Gastroesophageal sphincter (tissue), 4 donors: ENCODE measurements around the gene DSC3. TPM values are rescaled to one million over a fixed set of nuclear protein-coding genes. Genes with fewer than 3 reads are reported as not detected.
"Not testable (repeated sequence)": the region's sequence is repeated elsewhere in the genome, so short reads cannot be mapped to it uniquely, and the experiment has no call there.

Source experiments
- ATAC-seq: fragments of 150-250 bp; one replicate; pipeline ENCODE4 v1.9.1; 2016; ENCODE audit warnings: mild to moderate bottlenecking, moderate library complexity
- H3K27ac ChIP-seq, 4 donors: fragments of 200-600 bp; sonication (generic) in 3 of 4; 1 replicate in 3 of 4; 2 replicates in 1 of 4; pipeline ENCODE4 v1.5.1; 2016 to 2019
- H3K27me3 ChIP-seq: fragments of 200-600 bp; sonication (generic); one replicate; pipeline ENCODE4 v1.5.1; 2019
- H3K36me3 ChIP-seq, 2 donors: fragments of 200-600 bp; sonication (generic); one replicate each; pipeline ENCODE4 v1.5.1; 2019; ENCODE audit warnings: control low read depth in 1 of 2
- H3K4me1 ChIP-seq, 3 donors: fragments of 200-600 bp; sonication (generic); 1 replicate in 2 of 3; 2 replicates in 1 of 3; pipeline ENCODE4 v1.5.1; 2016 to 2019; ENCODE audit warnings: control low read depth in 2 of 3
- H3K4me3 ChIP-seq, 2 donors: fragments of 200-600 bp; sonication (generic); one replicate each; pipeline ENCODE4 v1.5.1; 2019; ENCODE audit warnings: mild to moderate bottlenecking in 1 of 2, moderate library complexity in 1 of 2
- H3K9me3 ChIP-seq, 3 donors: fragments of 200-600 bp; sonication (generic); one replicate each; pipeline ENCODE4 v1.5.1; 2017 to 2019; ENCODE audit warnings: control low read depth in 2 of 3
- EP300 ChIP-seq: sonication (generic); formaldehyde crosslinking; IDR thresholded peaks from one replicate; pipeline ENCODE4 v1.6.1; 2017; ENCODE audit warnings: antibody characterized with exemption, mild to moderate bottlenecking
- POLR2A ChIP-seq, 2 donors: fragments of 450-650 bp; IDR thresholded peaks; one replicate each; pipeline ENCODE4 v1.6.1; 2017; ENCODE audit warnings: antibody characterized with exemption in 2 of 2, mild to moderate bottlenecking in 2 of 2, moderate library complexity in 1 of 2
- POLR2AphosphoS5 ChIP-seq: sonication (generic); formaldehyde crosslinking; IDR thresholded peaks from one replicate; pipeline ENCODE4 v1.6.1; 2017; ENCODE audit warnings: antibody characterized with exemption
- WGBS, 2 donors: methylation state at CpG; one replicate each; pipeline ENCODE4 v1.1.5; 2018; ENCODE audit warnings: low coverage in 1 of 2; 5-methylcytosine and 5-hydroxymethylcytosine counted together
- total RNA-seq, 4 donors: library from RNA; depleted of rRNA; stranded (reverse); fragments of >200 nt; gene quantifications; one replicate each; pipeline ENCODE4 v1.1.0, GENCODE V29; 2016
- TF ChIP-seq, protein P1 (sequence below), 4 experiments: fragments of 200-600 bp in 2 of 4; fragments of 450-650 bp in 2 of 4; sonication (generic) in 1 of 4; IDR thresholded peaks; one replicate each; pipeline ENCODE4 v1.5.1; 2017 to 2019; ENCODE audit warnings: antibody characterized with exemption in 4 of 4, mild to moderate bottlenecking in 2 of 4, moderate library complexity in 2 of 4

The DSC3 gene
- total RNA-seq, 4 donors from 2014 or later = 0.27 to 17.1 (median 0.51) TPM

GRCh38 chr18:31040686-31041270 lies 1.8 kb downstream of the DSC3 start:
- H3K4me3 ChIP-seq = no peak overlapping the region

DNA sequence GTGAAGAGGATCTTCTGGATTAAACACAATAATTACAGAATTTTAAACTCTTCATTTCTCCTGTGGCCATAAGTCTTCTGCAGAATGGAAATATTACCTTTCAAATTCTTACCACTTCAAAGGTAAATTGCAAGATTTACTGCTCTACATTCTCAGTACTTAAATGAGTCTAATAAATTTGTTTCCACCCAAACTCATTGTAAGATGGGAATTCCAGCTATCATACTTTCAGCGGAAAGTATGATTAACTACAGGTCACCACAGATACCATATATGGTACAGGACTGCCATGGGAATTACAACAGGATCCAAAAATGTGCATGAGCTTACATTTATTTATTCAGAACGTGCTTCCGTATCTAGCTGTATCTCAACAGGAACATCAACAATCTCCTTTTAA lies 3.1 kb downstream of the DSC3 start:
- peaks cover 0 to 26% (median 5%) of the 10 kb centered on the region in 3 donors for H3K4me1 ChIP-seq
- 36 to 46% methylated on average over 3 of the region's 3 CpGs for WGBS, 2 donors
- H3K27me3 ChIP-seq = peaks cover 61% of the 10 kb centered on the region
- no peak for ATAC-seq
- H3K27ac ChIP-seq = no peak overlapping the region
- no peak overlapping the region for H3K4me3 ChIP-seq
- no peaks in the 10 kb centered on the region for H3K9me3 ChIP-seq
- no peaks in the 10 kb centered on the region for H3K36me3 ChIP-seq
- TF ChIP-seq, protein P1, sequence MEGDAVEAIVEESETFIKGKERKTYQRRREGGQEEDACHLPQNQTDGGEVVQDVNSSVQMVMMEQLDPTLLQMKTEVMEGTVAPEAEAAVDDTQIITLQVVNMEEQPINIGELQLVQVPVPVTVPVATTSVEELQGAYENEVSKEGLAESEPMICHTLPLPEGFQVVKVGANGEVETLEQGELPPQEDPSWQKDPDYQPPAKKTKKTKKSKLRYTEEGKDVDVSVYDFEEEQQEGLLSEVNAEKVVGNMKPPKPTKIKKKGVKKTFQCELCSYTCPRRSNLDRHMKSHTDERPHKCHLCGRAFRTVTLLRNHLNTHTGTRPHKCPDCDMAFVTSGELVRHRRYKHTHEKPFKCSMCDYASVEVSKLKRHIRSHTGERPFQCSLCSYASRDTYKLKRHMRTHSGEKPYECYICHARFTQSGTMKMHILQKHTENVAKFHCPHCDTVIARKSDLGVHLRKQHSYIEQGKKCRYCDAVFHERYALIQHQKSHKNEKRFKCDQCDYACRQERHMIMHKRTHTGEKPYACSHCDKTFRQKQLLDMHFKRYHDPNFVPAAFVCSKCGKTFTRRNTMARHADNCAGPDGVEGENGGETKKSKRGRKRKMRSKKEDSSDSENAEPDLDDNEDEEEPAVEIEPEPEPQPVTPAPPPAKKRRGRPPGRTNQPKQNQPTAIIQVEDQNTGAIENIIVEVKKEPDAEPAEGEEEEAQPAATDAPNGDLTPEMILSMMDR (IDR thresholded peaks at IDR 0.05) = no peak
- no peak for TF ChIP-seq EP300
- no peak for TF ChIP-seq POLR2A (IDR thresholded peaks at IDR 0.05)

More at GRCh38 chr18:31040686-31041270, 1.8 kb downstream of the DSC3 start:
- Histone ChIP-seq H3K4me1 (peaks cover 0 to 26% (median 5%) of the 10 kb centered on the region in 3 donors), H3K27ac (no peak overlapping the region), H3K36me3 (no peaks in the 10 kb centered on the region), H3K27me3 (peaks cover 72% of the 10 kb centered on the region), H3K9me3 (no peaks in the 10 kb centered on the region)
- 13 to 16% methylated on average over 13 to 16 of the region's 18 CpGs for WGBS, 2 donors
- ATAC-seq = no peak
- TF ChIP-seq POLR2AphosphoS5 = no peak
- TF ChIP-seq POLR2A (IDR thresholded peaks at IDR 0.05) = no peak
- TF ChIP-seq EP300 = no peak
- TF ChIP-seq, protein P1 (IDR thresholded peaks at IDR 0.05) = no peak

DNA sequence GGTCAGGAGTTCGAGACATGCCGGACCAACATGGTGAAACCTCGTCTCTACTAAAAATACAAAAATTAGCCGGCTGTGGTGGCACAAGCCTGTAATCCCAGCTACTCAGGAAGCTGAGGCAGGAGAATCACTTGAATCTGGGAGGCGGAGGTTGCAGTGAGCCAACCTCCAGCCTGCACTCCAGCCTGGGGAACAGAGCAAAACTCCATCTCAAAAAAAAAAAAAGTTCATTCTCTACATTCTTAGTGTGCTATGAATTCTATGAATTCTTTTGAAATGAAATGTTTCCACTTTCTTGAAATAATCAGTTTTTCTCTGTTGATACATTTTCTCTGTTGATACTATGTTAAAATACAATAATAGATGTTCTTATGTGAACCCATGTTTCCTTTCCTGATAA lies 4.9 kb downstream of the DSC3 start:
- H3K27ac ChIP-seq, ATAC-seq, H3K4me3 ChIP-seq, H3K9me3 ChIP-seq, H3K36me3 ChIP-seq: not testable (repeated sequence)
- peaks cover 0 to 22% (median 5%) of the 10 kb centered on the region in 3 donors for H3K4me1 ChIP-seq
- 77% methylated on average over 2 of the region's 5 CpGs; no CpG with 5 or more reads in 1 of the 2 donors for WGBS, 2 donors
- H3K27me3 ChIP-seq = peaks cover 44% of the 10 kb centered on the region

- WGBS, 2 donors = 70 to 73% methylated on average over 4 of the region's 4 CpGs
- no peak for ATAC-seq
- TF ChIP-seq, protein P1 (IDR thresholded peaks at IDR 0.05) = no peak
- TF ChIP-seq POLR2A (IDR thresholded peaks at IDR 0.05) = no peak
- no peak for TF ChIP-seq POLR2AphosphoS5
- no peak for TF ChIP-seq EP300
Observed at GRCh38 chr18:31034541-31034940, 8.0 kb downstream of the DSC3 start.

GRCh38 chr18:31030574-31031278 lies 11.8 kb downstream of the DSC3 start:
- H3K27me3 ChIP-seq = peaks cover 4% of the 10 kb centered on the region
- TF ChIP-seq POLR2A (IDR thresholded peaks at IDR 0.05) = no peak
- no peak for TF ChIP-seq POLR2AphosphoS5
- TF ChIP-seq, protein P1 (IDR thresholded peaks at IDR 0.05) = no peak
- TF ChIP-seq EP300 = no peak
- WGBS, 2 donors = 54 to 79% methylated on average over 3 to 4 of the region's 4 CpGs
- H3K36me3 ChIP-seq = no peaks in the 10 kb centered on the region
- no peaks in the 10 kb centered on the region for H3K4me1 ChIP-seq
- H3K27ac ChIP-seq = no peak overlapping the region
- no peak for ATAC-seq
- H3K4me3 ChIP-seq = no peak overlapping the region
- peaks cover 0 to 7% (median 0%) of the 10 kb centered on the region in 3 donors for H3K9me3 ChIP-seq

More at GRCh38 chr18:31034541-31034940, 8.0 kb downstream of the DSC3 start:
- Histone ChIP-seq H3K4me1 (no peaks in the 10 kb centered on the region), H3K4me3 (no peak overlapping the region), H3K36me3 (no peaks in the 10 kb centered on the region), H3K9me3 (peaks cover 0 to 7% (median 0%) of the 10 kb centered on the region in 3 donors), H3K27me3 (peaks cover 13% of the 10 kb centered on the region), H3K27ac (no peak overlapping the region)
